AG04450 (cell line): ENCODE data around the gene SLC22A23. TPM values are rescaled to one million over a fixed set of nuclear protein-coding genes. Genes with fewer than 3 reads are reported as not detected.

Experiments
- CTCF ChIA-PET: fragments of 300-600, 350-600 bp; formaldehyde crosslinking; extraction: SDS; loops from one replicate; lab custom pipeline; 2022; ENCODE audit warnings: antibody characterized with exemption, inconsistent platforms; lab: Charles Lee
- POLR2A ChIA-PET: fragments of 350-600 bp; formaldehyde crosslinking; extraction: SDS; loops from one replicate; lab custom pipeline; 2021; ENCODE audit warnings: antibody characterized with exemption, inconsistent platforms; lab: Yijun Ruan, JAX
- DNase-seq: peaks from one replicate; pipeline ENCODE4 v3.0.0-alpha.2; 2011; ENCODE audit warnings: low read depth, low spot score
- H3K27ac ChIP-seq: one replicate; pipeline ENCODE4 v1.5.1; 2012; ENCODE audit warnings: low read depth, low read length, control low read depth
- H3K27me3 ChIP-seq: one replicate; pipeline ENCODE4 v1.6.0; 2012; ENCODE audit warnings: low read length; ENCODE audit not compliant: control insufficient read depth, insufficient read depth
- H3K4me3 ChIP-seq: 2 replicates; pipeline ENCODE4 v1.5.1; 2011; ENCODE audit warnings: mild to moderate bottlenecking, low read depth, low read length, control low read depth
- H3K9me3 ChIP-seq: 2 replicates; pipeline ENCODE4 v1.5.1; 2012; ENCODE audit warnings: low read length; ENCODE audit not compliant: control insufficient read depth, insufficient read depth
- polyA plus RNA-seq: library from polyadenylated mRNA; depleted of rRNA; stranded (reverse); fragments of >200 nt; gene quantifications from 2 replicates; pipeline ENCODE4 v1.2.3, GENCODE V29; 2011
- TF ChIP-seq, protein P1 (sequence below): IDR thresholded peaks from 2 replicates; pipeline ENCODE4 v1.5.1; 2011; ENCODE audit warnings: low read depth, low read length, control low read depth, inconsistent platforms

SLC22A23 gene
- polyA plus RNA-seq, 1 experiment: not detected

DNA sequence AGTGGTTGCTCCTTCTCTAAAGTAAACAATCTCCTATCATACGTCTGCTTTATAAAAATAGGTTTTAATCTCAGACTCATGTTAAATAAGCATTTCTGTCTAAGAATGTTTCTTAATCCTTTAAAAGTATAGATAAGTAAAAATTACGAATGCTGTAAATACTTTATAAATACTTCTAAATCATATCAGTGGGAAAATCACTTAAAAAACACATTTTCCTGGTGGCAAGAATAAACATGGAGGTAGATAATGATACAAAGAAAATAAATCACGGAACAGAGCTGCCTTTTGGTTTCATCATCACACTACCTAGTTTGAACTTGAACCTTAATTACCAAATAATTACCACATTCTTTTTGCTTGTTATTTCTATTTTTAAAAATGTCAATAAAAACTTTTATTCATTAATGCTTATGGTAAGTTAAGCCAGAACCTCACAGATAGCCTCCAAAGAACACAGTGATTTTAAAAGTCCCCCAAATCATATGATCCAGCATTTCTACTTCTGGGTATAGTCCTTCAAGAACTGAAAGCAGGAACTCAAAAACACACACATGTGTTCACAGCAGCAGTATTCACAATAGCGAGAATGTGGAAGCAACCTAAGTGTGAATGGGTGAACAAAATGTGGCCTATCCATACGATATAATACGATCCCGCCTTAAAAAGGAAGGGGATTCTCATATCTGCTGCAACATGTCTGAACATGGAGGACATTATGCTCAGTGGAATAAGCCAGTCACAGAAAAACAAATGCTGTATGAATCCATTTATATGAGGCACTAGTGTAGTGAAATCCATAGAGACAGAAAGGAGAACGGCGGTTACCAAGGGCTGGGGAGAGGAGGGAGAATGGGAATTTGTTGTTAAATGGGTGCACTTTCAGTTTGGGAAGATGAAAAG is 72.4 kb downstream of the SLC22A23 start:
- peaks cover 6% of the 10 kb centered on the region; the same call in 1 of the 2 replicates for H3K9me3 ChIP-seq
- peaks cover 32% of the 10 kb centered on the region for H3K27me3 ChIP-seq
- POLR2A ChIA-PET: no interaction called here
- TF ChIP-seq, protein P1, sequence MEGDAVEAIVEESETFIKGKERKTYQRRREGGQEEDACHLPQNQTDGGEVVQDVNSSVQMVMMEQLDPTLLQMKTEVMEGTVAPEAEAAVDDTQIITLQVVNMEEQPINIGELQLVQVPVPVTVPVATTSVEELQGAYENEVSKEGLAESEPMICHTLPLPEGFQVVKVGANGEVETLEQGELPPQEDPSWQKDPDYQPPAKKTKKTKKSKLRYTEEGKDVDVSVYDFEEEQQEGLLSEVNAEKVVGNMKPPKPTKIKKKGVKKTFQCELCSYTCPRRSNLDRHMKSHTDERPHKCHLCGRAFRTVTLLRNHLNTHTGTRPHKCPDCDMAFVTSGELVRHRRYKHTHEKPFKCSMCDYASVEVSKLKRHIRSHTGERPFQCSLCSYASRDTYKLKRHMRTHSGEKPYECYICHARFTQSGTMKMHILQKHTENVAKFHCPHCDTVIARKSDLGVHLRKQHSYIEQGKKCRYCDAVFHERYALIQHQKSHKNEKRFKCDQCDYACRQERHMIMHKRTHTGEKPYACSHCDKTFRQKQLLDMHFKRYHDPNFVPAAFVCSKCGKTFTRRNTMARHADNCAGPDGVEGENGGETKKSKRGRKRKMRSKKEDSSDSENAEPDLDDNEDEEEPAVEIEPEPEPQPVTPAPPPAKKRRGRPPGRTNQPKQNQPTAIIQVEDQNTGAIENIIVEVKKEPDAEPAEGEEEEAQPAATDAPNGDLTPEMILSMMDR: no peak
- no peak overlapping the region for H3K4me3 ChIP-seq
- no peak overlapping the region for H3K27ac ChIP-seq
- CTCF ChIA-PET: no interaction called here
- DNase-seq: no peak

DNA sequence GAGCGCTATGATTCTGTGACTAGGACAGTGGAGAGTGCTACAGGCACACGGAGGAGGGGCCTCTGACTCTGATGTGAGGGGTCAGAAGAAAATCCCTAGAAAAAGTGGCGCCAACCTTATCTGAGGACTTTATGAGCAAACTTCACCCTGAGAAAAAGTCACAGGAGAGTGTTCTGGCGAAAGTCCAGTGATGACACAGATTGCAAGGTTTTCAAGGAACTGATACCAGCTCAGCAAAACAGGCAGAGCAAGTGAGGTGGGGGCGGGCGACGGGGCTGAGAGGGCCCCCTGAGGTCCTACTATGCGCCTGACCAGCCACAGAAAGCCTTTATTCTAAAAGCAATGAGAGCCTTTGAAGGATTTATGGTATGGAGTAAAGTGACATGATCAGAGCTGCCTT is 73.3 kb downstream of the SLC22A23 start:
- Histone ChIP-seq H3K27ac (no peak overlapping the region), H3K4me3 (no peak overlapping the region), H3K9me3 (peaks cover 6% of the 10 kb centered on the region; the same call in 1 of the 2 replicates), H3K27me3 (peaks cover 38% of the 10 kb centered on the region)
- DNase-seq: no peak
- POLR2A ChIA-PET: no interaction called here
- TF ChIP-seq, protein P1: no peak
- CTCF ChIA-PET: no interaction called here

DNA sequence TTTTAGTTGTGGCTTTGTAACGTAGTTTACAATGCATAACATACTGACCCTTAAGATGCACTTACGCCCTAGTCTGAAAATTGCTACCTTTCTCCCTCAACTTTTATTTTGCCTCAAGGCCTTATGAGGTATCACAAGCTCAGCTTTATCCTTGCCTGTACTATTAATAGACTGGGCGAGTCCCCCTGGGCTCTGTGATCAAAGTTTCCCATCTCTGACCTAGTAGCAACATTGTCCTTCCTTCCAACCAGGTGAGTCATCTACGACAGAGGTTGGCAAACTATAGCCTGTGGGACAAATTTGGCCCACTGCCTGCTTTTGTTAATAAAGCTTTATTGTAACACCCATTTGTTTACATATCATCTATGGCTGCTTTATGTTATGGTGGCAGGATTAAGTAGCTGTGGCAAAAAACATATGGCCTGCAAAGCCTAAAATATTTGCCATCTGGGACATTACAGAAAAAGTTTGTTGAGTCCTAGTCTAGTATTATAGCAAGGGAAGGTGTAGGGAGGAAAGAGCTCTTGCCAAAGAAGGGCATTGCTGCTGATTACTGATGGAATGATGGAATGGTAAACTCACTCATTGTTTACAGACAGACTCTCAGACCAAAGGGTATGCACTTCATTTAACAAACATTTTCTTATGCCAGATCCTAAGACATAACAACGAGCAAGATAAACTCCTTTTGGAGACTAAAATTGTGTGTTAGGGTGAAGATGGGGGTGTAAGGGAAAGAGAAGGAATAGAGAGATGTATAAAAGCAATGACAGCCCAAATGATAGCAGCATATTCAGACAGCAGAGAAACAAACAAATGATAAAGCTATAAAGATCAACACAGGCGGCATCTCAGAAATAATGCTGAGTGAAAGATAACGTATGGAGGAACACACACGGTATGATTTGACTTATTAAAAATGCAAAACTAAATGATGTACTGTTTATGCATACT is 74.2 kb downstream of the SLC22A23 start:
- Histone ChIP-seq H3K27ac (no peak overlapping the region), H3K27me3 (peaks cover 42% of the 10 kb centered on the region), H3K4me3 (no peak overlapping the region), H3K9me3 (peaks cover 6% of the 10 kb centered on the region; the same call in 1 of the 2 replicates)
- no peak for DNase-seq
- TF ChIP-seq, protein P1: no peak
- POLR2A ChIA-PET: no interaction called here
- CTCF ChIA-PET: no interaction called here

DNA sequence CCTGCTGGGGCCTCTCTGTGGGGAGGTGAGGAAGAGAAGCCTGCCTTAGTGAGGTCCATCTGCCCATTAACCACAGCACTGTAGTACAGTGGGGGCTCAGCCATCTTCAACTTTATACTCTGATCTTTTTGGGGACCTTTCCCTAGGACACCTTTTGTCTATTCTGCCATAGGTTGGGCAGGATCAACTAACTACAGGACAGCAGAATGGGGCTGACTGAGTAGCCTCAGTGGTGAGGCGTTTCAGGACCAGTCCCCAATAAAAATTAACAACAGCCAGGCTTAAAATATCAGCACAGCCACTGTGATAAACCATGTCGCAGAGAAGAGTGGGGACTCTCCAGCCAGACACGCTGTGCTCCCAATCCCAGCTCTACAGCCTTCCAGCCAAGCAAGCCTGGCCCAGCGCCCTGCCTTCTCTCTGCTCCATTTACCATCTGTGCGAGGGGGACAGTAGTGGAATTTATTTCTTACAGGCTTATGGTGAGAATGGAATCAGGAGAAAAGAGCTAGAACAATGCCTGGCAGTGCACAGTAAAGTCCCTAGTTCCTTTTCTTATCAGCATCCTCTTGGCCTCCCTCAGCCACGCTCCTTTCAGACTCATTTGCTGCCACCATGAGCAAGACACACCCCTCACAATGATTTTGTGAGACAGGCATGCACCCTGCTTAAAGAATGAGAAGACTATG is 75.5 kb downstream of the SLC22A23 start:
- Histone ChIP-seq H3K27ac (no peak overlapping the region), H3K27me3 (peaks cover 33% of the 10 kb centered on the region), H3K9me3 (peaks cover 4% of the 10 kb centered on the region; the same call in 1 of the 2 replicates), H3K4me3 (no peak overlapping the region)
- TF ChIP-seq, protein P1: no peak
- ChIA-PET CTCF (no interaction called here), POLR2A (no interaction called here)
- DNase-seq: no peak
